HG02623 (cell line): ENCODE measurements around the gene HOXB3.

Experiments
- ATAC-seq: cut with Tn5 transposase; IDR thresholded peaks from one replicate; pipeline ENCODE4 v1.9.1; 2021; ENCODE audit warnings: moderate library complexity; ENCODE audit not compliant: unreplicated experiment

The HOXB3 gene

DNA sequence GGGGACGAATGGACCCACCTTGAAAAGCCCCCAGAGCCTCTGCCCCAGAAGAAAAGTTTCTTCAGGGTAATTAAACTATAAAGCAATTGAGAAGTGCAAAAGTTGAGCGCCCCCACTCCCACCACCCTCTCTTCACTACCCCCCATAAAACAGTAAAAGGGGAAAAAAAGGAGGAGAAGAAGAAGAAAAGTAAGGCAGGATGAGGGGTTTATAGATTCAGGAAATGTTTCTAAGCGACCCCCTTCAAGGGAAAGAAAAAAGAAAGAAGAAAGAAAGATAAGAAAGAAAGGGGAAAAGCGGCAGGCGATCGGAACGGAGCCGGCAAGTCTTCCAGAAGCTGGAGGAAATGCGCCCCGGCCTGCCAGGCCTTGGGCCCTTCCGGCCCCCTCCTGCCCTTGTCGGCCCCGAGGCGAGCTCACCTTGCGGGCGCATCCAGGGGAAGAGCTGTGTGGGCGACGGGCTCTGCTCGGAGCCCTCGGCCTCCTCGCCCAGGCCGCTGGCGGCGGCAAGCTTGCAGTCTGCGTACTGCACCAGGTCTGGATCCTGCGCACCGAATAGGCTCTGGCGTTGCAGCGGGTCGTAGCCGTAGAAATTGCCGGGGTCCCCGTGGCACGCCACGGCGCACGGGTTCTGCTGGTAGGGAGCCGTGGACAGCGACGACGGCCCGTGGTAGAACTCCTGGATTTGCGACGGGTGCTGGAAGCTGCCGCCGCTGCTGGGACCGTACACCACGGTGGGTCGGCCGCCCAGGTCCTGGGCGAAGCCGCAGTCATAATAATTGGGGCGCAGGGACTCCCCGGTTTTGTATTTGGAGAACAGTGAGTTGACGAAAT, 24.0 kb upstream of the HOXB3 start:
- no peak for ATAC-seq

DNA sequence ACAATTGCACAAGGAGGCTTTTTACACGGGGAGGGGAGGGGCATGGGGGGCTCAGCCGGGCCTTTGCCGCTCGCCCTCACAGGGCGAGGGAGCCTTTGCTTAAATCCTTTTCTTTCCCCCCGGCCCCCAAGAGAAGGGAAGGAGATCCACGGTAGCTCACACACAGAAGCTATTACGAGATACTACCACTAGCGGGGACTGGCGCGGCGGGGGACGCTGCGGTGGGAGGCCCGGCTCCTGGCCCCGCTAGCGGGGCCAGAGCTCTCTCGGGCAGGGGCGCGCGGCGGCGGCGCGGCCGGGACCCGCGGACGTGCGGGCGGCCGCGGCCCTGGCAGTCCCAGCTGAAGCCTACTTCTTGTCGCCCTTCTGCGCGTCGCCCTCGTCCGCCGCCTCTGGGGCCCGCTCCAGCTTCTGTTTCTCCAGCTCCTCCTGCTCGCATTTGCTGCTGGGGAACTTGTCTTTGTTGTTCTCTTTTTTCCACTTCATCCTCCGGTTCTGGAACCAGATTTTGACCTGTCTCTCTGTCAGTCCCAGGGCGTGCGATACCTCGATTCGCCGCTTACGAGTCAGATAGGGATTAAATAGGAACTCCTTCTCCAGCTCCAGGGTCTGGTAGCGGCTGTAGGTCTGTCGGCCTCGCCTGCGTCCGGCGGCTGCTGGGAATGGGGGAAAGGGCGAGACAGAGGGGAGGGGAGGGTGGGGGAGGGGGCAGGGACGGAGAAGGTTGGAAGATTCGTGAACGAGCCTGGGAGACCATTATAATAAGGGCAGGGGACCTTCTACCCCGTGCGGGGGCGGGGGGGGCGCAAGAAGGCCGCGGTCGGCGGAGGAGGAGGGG, 23.0 kb upstream of the HOXB3 start:
- no peak for ATAC-seq

DNA sequence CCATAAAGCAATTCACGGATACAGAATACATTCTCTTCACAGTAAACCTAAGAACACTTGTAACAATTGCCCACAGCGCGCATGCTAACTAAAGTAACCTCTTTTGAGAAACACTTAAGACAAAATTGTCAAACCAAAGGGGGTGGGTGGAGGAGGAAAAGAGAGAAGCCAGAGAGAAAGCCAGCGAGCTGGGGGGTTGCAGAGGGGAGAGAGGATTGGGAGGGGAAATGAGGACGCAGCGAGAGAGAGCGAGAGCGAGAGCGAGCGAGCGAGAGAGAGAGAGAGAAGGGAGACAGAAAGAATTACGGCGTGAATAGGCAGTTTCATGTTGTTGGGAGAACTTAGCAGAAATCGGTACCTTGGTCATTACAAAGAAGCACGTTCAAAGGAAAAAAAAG, 22.4 kb upstream of the HOXB3 start:
- ATAC-seq = no peak

DNA sequence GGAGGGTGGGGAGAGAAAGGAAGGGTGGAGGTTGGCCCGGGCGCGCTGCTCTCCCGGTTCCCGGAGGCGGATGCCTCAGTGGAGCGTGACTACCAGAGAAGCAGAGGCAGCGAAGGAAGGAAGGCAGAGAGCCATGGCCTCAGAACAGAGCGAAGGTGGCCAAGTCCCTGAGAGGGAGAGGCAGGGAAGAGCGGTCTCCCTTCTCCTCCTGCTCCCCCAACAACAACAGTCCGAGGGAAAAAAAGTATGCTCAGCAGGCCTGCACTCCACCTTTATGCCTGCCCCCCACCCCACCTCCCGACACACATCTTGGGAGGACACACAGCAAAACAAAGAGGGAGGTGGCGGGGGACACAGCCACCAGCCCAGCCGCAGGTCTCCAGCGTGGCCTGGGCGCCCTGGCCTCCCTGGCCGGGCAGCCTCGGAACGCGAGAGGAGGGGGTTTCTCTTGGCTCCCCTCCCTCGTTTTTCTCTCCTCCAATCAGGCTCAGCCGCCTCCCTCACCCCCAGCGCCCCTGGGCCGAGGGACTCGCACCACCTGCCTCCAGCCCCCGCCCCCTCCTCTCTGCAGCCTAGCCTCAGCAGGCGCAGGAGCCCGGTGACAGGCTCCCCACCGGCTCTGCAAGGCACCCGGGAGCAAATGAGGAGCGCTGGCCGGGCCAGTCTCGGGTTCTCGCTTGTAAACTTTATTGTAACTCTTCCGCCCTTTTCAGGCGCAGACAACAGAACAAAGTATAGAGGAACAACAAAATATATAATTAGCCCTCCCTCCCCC, 21.8 kb upstream of the HOXB3 start:
- no peak for ATAC-seq

DNA sequence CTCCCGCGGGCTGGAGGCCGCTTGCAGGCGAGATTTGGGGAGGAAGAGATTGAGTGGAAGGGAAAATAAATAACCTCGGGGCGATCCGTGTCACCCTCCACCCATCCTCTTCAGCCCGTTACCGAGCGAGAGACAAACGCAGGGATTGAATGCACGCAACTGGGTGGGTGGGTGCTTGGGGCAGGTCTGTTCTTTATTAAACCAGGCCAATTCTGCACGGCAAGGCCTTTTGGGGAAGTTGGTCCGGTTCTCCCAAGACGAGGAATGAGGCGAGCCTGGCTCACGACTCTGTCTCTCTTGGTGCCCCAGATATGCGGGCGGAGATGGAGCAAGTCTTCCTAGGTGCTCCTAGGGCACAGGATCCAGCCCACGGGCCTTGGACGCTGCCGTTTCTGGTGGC, 21.2 kb upstream of the HOXB3 start:
- no peak for ATAC-seq

DNA sequence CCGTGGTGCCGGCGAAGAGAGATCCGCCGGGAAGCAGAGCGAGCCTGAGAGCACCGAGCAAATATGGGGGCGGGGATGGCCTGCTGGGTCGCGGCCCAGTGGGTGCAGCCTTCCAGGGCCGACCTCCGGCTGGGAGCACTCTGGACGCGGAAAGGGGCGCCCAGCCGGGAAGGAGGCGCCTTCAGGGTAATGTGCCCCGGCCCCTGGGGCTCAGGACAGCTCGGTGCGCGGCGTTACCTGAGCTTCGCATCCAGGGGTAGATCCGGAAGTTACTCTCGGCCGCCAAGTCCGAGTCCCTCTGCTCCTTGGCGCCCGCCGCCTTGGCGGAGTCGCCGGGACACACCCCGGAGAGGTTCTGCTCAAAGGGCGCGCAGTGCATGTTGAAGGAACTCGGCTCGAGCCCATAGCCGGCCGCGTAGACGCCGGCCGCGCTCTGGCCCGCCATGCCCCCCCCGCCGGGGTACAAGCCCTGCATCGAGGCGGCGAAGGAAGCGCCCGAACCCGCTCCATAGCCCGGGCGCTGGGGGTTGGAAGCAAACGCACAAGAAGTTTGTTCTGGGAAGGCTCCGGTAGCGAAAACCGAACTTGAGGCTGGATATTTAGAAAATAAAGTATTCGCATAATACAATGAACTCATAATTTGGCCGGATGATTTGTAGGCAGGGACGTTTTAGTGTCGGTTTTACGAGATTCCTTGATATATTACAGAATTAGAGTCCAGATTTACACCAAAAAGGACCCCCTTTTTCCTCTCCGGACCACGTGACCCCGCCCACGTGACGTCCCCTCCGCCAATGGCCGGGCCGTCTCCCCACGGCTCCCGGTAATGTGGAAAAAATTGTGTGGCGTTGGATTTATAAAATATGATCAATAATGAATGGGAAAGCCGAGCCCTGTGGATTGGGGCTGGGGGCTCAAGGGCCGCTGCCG, 20.5 kb upstream of the HOXB3 start, which contains the start of gene HOXB7:
Gene HOXB7 (minus strand): TSS at position 736 of the 930 bp plus-strand sequence. CDS start 99 bp downstream, at position 637.
- ATAC-seq = no peak

DNA sequence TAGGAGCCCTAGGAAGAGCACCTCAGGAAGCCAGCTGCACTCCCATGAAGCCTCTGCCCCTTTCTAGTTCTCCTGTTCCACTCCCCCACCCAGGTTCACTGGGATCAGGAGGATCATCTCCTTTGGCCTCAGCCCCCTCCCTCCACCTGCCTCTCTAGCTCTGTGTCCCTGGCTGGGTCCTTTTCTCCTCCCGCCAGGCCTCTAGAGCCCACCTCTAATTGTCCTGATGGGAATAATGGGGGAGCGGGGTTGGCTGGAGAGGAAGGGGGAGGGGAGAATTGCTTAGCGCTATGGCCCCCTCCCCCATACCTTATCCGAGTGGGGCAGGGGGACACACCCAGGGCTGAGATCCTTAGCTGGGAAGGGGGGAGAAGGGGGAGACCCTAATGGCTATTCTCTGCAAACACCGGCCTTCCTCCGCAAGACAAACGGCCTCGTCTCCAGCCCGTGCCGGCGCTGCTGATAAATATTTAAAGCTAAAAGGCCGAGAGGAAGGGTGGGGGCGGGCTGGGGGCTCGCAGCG, 19.8 kb upstream of the HOXB3 start:
- no peak for ATAC-seq

DNA sequence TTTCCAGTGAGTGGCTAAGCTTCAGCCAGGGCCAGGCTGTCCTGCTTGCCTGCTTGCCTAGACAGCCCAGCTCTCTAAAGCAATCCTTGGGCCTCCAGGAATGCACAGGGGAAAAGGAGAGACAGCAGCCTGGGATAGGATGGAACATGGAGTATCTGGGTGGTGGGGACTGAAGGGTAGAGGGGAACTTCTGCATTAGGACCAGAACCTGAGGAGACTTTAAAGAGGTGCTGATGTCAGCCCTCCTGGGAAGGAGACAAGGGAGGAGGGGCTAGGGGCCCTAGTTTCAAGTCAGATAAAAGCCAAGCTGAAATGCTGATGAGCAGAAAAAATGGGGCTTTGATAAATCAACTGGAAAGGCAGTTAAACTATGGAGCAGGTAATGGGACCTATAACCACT, 19.0 kb upstream of the HOXB3 start:
- no peak for ATAC-seq

DNA sequence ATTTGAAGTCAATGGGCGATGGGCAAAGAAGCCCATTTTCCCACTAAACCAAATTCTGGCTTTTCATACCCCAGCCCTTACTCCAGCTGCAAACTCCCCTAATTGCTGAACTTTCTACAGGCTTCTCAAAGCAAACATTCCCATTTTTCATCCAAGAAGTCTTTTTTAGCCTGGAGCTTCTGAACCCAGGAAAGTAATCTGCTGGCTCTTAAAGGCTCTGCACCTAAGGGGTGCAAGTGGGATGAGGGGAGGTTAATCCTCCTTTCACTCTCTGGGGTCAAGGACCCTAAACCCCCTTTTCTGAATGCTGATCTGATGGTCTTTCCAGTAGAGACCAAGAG, 18.4 kb upstream of the HOXB3 start:
- no peak for ATAC-seq

DNA sequence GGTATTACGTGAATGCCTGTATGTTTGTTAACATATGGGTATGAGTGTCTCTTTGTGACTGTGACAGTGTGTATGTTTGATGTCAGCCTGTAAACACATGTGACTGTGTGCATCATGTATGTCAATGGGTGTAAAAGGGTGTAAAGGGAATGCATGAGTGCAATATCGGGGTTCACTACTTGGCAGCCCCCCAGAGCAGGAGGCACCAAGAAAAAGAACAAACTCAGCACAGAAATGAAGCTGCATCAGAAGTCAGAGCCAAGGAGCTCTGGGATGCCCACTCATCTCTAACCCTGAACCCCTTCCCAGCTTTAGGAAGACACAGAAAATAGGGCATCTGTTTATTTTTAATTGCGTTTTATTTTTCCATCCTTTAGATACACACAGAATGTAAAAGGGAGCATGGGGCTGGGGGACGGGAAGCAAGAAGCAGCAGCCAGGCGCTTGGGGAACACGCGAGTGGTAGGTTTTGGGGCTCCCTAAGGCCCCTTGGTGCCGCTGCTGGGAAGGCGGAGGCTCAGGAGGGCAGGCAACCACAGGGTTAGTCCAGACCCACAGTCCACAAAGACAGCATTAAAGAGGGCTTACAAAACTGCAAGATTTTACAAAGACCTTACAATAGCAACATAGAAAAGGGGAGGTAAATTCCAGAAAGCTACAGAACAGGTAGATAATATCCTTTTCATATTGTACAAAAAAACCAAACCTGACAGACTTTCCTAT, 17.0 kb upstream of the HOXB3 start:
- ATAC-seq = no peak

DNA sequence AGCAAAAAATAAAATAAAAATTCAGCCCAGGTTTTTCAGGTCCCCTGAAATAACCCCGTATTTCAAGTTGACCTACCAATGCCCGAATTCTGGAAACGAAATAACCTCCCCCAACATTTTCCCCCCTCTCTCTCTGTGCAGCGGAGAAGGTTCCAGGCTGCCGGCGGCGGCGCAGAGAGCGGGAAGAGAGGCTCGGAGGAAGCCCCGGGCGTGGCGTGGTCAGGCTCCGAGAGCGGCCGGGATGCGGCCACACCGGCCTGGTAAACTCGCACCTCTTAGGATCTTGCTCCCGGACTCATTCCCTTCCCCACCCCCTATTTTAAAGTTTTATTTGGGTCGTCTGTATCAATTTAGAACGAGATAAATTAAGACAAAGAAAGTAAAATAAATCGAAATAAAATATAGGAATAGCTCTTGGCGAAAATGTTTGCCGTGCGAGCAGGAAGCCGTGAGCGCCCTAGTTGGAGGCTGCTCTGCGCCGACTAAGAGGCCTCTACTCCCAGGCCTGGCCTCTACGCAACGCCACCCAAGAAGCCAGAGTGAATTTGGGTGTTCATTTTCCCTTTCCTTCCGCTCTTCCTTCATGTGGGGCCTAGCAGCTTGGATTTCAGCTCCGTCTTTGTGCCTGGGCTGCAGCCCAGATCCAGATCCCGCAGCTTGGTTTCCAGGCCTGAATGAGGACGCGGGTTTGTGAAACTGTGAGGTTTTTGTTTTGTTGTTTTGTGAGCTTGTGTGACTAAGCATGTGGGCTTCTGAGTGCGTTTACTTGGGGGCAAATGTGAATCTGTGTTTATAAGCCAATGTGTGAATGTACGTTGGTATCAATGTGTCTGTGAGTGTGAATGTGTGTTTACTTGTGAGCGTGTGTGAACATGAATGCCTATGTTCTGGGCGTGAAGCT, 16.2 kb upstream of the HOXB3 start:
- ATAC-seq = no peak

DNA sequence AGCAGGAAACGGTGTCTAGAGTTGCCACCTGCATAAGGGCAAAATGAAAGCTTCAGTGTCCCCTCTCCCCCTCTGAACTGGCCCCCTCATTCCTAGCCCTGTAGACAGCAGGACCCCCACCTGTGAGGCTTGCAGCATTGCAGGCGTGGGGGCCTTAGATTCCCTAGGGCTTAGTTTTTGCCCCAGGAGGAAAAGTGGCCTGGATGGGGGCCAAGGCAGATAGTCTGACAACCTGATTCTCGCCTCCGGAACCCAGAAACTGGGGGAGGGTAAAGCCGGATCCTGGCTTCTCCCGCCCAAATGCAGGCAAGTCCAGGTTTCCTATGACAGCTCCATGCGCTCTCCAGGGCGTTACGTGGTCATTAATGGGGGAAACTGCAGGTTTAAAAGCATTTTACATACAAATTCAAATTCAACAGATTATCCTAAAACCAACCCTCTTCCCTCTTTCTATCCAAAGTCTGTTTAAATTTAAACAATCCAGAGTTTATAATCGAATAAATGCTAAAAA, 15.4 kb upstream of the HOXB3 start:
- ATAC-seq = no peak

DNA sequence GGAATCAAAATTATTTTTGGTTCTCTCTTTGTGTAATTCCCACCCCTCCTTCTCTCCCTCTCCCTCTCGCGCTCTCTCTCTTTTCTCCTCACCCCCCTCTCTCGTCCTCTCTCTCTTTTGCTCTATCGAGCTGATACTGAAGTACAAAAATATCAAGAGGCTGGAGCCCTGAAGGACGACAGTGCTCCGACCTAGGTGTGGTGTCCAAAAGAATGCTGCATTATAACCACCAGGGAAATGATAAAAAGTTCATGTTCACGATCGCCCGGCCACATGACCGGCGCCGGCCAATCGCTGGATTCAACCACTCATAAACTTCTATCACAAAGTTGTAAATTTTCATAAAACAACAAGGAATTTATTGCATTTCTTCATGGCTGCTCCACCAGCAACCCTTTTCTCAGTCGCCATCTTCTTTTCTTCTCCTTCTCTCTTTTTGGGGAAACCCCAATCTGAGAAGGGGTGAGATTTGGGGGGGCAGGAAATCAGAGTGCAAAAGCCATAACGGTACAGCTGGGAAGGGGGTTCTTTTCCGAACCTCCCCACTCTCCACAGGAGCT, 14.8 kb upstream of the HOXB3 start, which contains the start of gene HOXB6:
Gene HOXB6 (minus strand): TSS at position 217 of the 560 bp plus-strand sequence. CDS start 6,836 bp downstream, outside the sequence.
- no peak for ATAC-seq

DNA sequence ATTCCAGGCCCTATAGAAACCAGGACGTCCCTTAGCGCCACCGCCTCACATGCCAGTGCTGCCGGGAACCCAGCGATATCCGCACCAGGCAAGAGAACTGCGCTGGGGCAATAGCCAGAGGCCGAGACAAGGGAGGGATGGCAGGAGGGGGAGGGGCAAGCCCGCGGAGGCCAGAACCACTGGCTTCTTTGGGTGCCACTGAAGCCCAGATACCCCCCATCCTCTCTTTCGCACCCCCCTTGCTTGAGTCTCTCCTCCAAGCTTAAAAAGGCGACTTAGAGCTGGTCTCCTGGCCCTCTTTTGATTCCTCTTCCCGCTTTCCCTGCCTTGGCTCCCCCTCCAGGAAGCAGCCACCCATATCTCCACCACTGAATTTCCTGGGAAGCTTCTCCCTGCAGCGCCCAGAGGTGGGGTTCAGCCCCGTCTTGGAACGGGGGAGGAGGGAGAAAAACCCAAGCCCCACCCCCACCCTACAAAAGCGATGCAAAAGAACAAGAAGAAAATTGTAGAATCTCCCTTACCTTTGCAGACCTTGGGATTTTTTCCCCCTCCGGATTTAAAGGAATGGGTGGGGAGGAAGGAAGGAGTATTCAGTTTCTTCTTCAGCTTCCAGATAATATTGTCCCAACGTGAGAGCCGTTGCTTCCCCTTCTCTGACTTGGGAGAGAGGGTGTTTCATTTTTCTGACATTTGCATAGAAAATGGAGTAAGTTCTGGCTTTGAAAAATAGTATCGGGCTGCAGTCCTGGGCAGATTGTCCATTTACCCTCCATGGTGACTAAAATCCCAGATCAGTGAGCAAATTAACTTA, 14.1 kb upstream of the HOXB3 start:
- no peak for ATAC-seq

DNA sequence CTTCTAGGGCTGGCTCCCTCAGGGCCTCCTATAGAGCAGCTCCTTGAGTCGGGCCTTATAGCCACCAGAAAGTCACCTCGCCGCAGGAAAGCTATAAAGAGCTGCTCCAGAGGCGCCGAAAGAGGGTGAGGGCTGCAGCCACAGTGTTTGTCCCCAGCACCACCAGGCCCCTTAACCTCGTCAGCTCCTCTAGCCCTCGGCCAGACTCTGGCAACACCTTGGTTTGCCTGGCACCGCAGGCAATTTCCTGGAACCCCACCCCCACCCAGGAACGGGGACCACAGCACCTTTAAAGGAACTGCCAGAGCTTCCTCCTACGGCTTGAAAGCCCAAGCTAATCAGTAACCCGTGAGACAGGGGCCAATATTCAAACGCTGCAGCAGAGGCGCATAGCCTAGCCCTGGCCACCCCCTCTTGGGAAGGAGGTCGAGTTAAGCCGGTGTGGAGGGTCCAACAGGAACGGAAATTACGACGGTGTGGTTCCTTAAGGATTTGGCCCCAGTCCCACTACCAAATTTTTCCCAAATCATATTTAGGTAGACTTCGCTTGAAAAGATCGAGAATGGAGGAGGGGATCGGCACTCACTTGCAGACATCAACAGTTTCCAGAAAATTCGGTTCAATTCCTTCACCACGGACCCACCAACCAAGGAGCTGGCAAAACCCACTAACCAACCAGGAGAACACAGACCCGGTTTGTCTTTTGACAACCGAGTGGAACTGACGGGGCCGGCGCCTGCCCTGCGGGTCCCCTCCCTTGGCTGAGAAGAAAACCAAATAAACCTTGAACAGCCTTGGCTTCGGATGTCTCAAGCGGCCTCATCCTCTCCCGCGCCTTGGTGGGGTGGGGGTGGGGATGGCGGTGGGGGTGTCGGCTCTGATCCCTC, 11.7 kb upstream of the HOXB3 start:
- ATAC-seq = no peak

DNA sequence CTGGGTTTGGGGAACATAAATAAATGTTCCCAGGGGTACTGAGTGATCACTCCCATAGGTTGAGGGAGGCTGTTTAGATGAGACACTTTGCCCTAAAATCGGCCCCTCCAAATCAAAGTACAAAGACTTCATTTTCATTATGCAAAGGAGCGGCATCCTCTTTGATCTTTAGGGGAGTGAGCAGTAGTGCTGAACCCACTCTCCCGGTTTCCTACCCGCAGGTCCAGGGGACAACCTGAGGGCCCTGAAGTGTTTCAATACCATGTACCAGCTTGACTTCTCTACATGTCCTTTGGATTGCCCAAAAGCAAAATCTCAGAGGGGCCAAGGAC, 11.1 kb upstream of the HOXB3 start:
- ATAC-seq = no peak
